Measurements from ENCODE around the gene ADAMTS17.

The ADAMTS17 gene

GRCh38 chr15:100220058-100220768 lies 121.6 kb downstream of the ADAMTS17 start:
- no peak for DNase-seq (ENCODE audit: low spot score)

- DNase-seq (ENCODE audit: low spot score), result no peak
Observed at GRCh38 chr15:100218434-100218833, 123.3 kb downstream of the ADAMTS17 start.

GRCh38 chr15:100216182-100216581 lies 125.6 kb downstream of the ADAMTS17 start:
- DNase-seq (ENCODE audit: low spot score), result no peak

GRCh38 chr15:100215843-100216169 lies 126.0 kb downstream of the ADAMTS17 start:
- DNase-seq (ENCODE audit: low spot score), result no peak

- no peak for DNase-seq (ENCODE audit: low spot score)
Observed at GRCh38 chr15:100215031-100215842, 126.5 kb downstream of the ADAMTS17 start.

GRCh38 chr15:100211855-100212850 lies 129.6 kb downstream of the ADAMTS17 start:
- DNase-seq (ENCODE audit: low spot score), result no peak

- DNase-seq (ENCODE audit: low spot score), result no peak
Observed at GRCh38 chr15:100210338-100210737, 131.4 kb downstream of the ADAMTS17 start.

GRCh38 chr15:100208921-100209603 lies 132.7 kb downstream of the ADAMTS17 start:
- no peak for DNase-seq (ENCODE audit: low spot score)

GRCh38 chr15:100207053-100207452 lies 134.7 kb downstream of the ADAMTS17 start:
- DNase-seq (ENCODE audit: low spot score), result no peak

GRCh38 chr15:100206643-100207042 lies 135.1 kb downstream of the ADAMTS17 start:
- DNase-seq (ENCODE audit: low spot score), result no peak

GRCh38 chr15:100205549-100206295 lies 136.1 kb downstream of the ADAMTS17 start:
- DNase-seq (ENCODE audit: low spot score), result no peak

GRCh38 chr15:100204771-100205170 lies 137.0 kb downstream of the ADAMTS17 start:
- DNase-seq (ENCODE audit: low spot score), result no peak

GRCh38 chr15:100204211-100204610 lies 137.6 kb downstream of the ADAMTS17 start:
- no peak for DNase-seq (ENCODE audit: low spot score)

- DNase-seq (ENCODE audit: low spot score), result no peak
Observed at GRCh38 chr15:100202309-100202960, 139.3 kb downstream of the ADAMTS17 start.

GRCh38 chr15:100201376-100202280 lies 140.1 kb downstream of the ADAMTS17 start:
- DNase-seq (ENCODE audit: low spot score), result no peak

- DNase-seq (ENCODE audit: low spot score), result no peak
Observed at GRCh38 chr15:100200287-100200880, 141.4 kb downstream of the ADAMTS17 start.

- no peak for DNase-seq (ENCODE audit: low spot score)
Observed at GRCh38 chr15:100199711-100200286, 142.0 kb downstream of the ADAMTS17 start.

GRCh38 chr15:100198442-100198841 lies 143.3 kb downstream of the ADAMTS17 start:
- DNase-seq (ENCODE audit: low spot score), result no peak

Measured in hepatic stellate cell (primary cell).